HG02571 (cell line): ENCODE results near the gene GATAD2B.
A peak's percentile ranks its signal among the peaks of the same experiment; 100 is the strongest.
"Not testable (repeated sequence)": the region's sequence is repeated elsewhere in the genome, so short reads cannot be mapped to it uniquely, and the experiment has no call there.

Experiments
- ATAC-seq: cut with Tn5 transposase; IDR thresholded peaks from one replicate; pipeline ENCODE4 v1.9.1; 2021; ENCODE audit warnings: mild to moderate bottlenecking, moderate library complexity; ENCODE audit not compliant: unreplicated experiment

Gene GATAD2B

DNA sequence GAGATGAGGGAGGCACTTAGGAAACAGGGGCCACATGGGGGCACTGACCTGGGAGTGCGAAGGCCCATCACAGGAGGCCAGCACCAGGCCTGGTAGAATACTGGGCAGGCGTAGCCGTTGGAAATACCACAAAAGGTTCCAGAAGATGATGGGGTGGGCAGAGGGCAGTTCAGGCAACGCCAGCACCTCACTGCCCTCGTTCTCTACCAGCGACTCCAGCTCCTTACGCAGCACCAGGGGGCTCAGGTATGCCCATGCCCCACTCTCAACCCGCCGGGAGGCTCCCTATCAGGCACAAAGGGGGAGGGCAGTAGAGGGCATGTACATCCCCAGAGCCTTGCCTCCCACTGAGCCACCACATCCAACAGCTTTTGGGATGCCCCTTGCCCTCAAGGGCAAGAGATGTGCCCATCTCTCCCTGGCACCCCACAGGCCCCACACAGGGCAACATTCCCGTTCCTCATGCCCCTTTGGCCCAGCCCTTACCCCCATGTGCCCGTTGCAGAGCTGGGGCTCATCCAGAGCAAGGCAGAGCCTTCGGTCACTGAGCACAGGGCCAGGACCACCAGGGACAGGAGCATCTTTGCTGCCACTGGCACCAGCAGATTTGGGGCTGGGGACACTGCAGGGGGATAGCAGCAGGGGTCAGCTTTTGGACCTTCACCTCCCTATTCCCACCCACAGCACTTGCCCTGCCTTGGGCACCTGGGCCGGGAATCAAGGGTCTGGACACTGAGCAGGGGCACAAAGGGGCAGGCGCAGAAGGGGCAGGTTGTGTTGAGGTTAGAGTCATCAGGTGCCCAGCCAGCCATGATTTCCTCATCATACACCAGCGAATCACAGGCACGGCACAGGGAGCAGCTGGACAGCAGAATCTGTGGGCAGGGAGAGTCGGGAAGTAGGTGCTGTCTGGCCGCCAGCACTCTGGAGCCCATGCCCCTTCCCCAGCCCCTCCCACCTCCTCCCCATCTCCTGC is 9.7 kb upstream of the GATAD2B start:
- ATAC-seq = no peak

DNA sequence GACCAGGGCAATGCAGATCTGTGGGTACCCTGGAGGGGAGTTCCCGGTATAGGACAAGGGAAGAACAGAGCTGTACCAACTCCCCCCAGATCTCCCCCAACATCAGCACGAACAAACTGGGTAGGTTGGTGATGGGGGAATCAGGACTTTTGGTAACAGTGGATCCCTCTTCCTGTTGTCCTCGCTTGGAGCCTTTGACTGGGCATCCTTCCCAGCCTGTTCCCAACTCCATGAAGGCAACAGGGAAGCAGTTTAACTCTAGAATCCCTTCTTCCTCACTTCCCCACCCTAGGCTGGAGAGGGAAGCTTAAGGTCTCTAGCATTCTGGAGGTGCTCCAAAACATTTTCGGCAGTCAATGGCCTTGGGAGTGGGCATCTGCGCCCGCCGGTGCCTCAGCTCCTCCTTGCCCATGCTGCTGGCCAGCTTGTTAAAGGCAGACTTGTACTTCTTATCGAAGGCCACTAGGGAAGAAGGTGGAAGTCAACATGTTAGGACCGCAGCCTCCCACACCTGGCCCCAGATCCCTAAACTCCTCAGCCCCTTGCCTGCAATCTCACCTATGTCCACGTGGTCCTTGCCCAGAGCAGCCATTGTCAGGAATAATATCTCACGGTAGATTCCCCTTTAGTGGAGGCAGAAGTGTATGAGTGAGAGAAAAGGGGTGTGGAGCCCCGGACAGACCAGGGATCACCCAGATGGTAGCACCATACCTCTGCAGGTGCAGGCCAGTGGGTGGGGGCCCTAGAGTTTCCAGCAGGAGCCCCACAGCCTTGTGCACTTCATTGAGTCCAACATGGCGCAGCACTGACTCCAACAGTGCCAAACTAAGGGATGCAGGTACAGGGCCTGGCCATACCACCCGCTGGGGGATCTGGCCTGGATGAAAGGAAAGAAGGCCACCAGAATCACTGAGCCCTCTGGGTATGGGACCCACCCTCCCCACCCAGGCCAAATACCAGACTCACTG is 7.5 kb upstream of the GATAD2B start:
- ATAC-seq = no peak

DNA sequence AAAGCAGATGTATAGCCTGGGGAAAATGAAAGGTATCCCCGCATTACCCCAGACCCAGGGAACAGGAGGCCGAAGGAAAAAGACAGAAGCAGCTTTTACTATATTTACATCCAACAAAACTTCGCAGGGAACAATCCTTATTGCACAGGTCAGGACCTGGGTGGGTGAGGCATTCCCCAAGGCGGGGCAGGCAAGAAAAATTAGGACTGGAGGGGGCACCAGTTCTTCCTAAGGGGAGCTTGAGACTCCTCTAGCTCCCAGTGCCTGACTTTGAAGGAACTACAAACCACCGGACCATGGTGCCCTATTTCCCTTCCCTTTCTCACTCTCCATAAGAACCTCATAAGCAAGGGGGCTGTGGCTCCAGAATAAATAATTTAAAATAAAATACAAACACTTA is 6.7 kb upstream of the GATAD2B start:
- no peak for ATAC-seq

DNA sequence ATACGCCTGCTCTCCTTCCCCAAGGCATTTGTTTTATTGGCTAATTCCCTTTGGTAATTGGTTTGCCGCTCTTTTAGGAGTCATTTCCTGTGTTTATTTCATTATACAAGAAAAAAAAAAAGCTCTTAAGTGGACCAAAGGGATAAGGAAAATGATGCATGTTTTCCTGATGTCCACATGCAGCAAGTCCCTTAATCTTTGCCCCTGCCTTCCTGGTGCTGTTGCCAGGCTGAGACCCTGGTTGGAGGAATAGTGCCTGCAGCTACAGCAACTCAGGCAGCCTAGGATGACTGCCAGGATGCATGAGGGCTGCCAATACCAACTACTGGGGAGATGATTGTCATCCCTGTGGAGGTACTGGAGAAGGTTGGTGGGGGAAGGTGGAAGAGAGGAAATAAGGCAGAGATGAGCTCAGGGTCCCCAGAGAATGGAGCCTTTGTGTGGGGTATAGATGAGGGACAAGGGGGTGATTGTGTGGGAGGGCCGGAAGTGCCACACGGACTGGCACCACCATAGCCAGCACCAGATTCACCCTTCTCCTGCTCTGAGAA is 6.1 kb upstream of the GATAD2B start:
- ATAC-seq = no peak

DNA sequence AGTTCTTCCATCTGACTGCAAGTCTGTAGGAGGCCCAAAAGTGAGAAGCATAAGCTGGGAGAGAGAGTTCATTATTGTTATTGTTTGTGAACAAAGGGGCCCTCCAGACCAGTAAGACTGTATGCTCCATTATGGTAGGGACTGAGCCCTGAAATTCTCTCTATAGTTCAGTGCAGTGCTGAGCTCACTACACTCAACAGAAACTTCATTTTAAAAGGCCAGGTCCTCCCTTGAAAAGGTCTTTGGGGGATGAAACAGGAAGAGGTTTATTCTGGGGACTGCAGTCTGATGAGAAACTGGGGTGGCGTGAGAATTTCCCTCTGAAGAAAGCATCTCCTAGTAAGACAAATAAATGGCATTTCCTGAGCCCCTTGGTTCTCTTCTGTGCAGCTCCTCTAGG is 5.5 kb upstream of the GATAD2B start:
- no peak for ATAC-seq

DNA sequence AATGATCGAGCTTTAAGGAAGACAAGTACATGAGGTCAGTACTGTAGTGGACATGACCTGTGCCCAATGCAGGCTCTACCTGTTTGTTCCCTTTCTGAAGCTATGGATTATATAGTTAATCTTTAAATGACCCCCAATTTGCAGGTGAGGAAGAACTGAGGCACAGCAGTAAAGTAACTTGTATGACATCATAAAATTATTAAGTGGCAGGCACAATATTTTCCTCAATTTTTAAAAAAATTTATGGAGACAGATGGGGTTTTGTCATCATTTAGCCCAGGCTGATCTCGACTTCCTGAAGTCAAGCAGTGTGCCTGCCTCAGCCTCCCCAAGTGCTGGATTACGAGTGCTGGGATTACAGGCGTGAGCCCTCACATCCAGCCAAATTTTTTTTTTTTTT is 3.6 kb upstream of the GATAD2B start:
- ATAC-seq = no peak

DNA sequence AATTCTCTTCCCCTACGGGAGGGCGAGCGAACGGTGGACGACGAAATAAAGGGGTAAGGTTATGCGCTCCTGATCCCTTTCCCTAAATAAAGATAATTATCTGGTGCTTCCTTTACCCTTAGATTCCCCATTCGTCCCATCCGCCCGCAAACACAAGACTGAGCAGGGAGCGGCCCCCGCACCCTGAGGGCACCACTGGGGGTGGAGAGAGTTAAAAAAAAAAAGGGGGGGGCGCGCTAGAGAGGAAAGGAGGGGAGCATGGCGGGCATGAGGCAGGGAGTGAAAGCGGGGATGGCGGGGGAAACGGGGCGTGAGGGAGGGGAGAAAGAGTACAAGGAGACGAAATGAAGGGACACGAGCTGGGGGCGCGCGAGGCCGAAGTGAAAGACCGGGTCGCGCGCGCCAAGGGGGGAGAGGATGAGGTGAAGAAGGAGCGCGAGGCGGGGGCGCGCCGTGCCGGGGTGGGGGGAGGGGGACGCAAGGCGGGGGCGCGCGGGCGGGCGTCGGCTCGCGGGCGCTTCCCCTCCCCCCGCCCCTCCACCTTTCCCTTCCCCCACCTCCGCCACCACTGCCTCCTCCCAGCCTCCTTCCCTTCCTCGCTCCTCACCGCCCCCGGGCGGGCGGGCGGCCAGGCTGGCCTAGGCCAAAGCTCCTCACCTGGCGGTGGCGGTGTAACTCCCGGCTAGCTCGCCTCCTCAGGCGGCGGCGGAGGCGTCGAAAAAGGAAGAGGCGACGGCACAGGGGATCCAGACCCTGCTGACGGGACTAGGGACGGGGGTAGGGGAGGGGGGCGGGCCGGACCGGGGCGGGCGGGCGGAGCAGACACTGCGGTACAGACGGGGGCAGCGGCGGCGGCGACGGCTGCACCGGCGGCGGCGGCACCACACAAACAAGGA is 448 bp downstream of the GATAD2B start:
- ATAC-seq = peak; percentile 29

DNA sequence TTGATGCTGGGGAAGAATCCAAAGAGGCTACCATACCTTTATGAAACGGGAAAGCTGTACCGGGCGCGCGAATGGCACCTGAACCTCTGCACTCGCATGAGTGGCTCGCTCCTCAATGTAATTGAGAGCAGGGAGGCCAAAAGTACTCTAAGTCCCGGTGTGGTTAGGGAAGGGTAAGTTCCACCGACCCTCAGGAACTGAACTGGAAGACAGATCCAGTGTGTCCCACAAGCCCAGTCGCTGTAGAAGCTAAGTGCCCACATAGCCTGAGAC is 1.0 kb downstream of the GATAD2B start:
- ATAC-seq = no peak

DNA sequence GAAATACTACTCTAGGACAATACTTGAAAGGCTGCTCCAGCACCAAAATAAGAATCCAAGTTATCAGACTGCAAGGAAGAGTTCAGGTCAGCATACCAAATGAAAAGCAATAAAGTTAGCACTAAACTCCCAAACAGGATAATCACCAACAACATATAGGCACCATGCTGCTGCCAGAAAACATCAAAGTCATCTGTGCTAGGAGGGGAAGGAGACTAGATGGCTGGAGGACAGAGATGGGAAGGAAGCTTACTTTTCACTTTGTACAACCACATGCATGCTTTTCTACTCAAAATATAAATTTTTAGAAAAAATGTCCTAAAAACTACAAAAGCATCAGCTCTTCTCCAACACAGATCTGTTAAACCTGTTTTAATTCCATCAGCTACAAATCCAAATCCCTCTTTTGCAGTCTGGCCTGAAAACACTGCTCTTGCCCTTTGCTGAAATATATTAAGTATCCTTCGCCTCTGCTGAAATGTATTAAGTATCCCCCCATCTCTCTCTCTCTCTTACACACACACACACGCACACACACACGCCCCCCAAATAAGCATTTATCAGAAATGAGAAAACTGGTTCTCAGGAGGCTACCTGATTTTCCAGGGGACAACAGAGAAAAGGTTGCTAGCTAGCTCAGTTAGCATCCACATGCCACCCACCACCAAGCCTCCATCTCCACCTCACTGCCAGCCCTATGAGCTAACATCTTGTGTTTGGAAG is 1.5 kb downstream of the GATAD2B start:
- no peak for ATAC-seq

DNA sequence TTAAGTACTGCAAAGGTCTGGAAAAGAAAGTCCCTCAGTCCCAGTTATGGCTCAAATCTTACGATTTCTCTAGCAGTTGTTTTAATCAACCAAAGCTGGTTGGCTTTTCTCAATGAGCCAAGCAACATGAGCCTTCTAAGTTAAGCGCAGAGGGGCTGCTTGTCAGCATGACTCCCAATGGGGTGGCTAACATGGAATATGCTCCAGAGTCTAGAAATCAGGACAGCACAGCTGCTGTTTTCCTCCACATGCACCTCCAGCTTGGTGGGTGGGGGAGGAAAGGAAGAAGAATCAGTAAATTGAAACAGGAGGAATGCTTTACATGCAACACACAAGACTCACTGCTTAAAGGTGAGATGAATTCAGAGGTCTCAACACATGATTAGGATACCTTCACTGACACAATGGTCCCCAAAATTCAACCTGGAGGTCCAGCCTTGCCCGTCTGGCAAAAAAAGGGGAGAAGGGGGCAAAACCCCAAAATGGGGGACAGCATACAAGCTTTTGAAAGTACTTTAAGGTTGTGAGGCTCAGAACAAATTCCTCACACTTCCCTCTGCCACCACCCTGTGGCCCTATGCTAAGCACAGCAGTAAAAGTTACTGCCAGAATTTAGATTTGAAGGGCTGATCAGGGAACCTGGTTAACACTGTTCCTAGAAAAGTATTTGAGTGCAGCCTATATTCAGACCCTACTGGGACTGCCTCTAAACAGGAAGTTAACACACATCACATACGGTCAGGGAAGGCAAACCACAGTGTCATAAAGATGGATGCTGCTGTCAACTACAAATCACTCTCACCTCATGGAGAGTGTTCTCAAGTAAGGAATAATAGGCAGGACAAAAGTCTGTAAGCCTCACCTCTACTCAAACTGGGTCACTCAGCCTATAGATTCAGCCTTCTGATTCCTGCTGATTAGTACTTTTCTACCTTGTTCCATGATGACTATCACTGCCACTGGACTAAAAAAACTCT is 2.6 kb downstream of the GATAD2B start:
- no peak for ATAC-seq

DNA sequence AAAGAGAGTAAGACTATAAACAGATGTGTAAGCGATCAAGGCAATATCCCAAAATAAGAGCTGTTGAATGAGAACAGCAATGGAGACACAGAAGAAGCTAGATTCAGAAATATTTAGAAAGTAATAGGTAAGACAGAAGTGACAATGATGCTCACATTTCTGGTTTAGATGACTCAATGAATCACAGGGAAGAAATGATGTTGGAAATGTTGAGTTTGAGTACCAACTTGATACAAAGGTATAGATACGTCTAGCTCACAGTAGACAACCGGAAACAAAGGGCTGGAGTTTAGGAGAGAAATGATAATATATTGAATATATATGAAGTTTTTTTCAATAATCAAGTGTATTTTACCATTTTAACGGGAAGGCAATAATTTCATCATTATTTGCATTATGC is 6.5 kb downstream of the GATAD2B start:
- ATAC-seq = no peak

DNA sequence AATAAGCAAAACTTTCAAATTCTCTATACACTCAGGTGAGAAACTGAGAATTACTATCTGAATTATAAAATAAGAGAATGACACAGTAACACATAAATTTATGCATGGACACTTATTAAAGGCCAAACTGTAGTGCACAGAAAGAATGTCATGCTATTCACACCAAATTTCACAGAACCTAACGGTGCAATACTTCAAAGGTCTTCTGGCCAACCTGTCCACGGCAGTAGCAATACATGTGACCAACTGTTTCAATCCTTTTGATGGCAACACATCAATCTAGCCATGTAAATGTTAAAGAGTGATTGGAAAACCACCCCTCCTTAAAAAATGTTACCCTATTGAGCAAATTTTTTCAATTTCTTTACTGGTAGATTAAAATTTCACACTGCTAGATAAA is 10.4 kb downstream of the GATAD2B start:
- no peak for ATAC-seq

DNA sequence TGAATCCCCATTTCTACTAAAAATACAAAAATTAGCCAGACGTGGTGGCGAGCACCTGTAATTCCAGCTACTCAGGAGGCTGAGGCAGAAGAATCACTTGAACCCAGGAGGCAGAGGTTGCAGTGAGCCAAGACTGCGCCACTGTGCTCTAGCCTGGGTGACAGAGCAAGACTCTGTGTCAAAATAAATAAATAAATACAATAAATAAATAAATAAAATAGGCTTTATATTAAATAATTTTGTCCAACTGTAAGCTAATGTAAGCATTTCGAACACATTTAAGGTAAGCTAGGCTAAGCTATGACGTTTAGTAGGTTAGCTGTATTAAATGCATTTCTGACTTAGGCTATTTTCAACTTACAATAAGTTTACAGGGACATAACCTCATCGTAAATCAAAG is 12.2 kb downstream of the GATAD2B start:
- not testable (repeated sequence) for ATAC-seq

DNA sequence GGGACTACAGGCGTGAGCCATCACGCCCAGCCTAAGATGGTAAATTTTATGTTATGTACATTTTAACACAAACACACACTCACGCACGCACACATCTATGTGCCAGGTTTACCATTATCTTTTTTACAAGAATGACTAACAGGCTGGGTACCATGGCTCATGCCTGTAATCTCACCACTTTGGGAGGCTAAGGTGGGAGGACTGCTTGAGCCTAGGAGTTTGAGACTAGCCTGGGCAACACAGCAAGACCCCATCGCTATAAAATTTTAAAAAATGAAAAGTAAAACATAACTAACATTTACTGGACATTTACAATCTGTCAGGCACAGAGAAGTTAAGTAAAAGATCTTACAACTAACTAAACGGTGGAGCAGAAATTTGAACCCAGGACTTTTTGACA is 14.7 kb downstream of the GATAD2B start:
- no peak for ATAC-seq

DNA sequence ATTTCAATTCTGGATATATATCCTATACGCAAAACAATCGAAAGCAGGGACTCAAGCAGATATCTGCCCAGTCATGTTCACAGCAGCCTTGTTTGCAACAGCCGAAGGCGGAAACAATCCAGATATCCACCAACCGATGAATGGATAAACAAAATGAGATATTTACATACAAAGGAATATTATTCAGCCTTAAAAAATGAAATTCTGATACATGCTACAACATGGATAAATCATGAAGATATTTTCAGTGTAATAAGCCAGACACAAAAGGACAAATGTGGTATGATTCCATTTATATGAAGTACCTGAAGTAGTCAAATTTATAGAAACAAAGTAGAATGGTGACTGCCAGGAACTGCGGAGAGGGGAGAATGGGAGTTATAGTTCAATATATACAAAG is 15.6 kb downstream of the GATAD2B start:
- no peak for ATAC-seq

DNA sequence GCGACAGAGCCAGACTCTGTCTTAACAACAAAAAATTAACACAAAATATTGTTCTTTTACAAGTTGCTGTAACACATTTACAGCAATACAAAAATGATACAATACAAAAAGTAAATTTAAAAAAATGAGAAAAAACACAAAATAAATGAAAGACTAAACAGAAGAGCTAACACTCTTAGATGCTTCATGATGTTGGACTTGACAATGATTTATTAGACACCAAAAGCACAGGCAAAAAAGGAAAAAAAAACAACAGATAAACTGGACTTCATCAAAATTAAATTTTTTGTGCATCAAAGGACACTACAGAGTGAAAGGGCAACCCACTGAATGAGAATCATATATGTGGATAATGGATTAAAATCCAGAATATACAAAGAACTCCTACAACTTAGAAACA is 16.4 kb downstream of the GATAD2B start:
- no peak for ATAC-seq

DNA sequence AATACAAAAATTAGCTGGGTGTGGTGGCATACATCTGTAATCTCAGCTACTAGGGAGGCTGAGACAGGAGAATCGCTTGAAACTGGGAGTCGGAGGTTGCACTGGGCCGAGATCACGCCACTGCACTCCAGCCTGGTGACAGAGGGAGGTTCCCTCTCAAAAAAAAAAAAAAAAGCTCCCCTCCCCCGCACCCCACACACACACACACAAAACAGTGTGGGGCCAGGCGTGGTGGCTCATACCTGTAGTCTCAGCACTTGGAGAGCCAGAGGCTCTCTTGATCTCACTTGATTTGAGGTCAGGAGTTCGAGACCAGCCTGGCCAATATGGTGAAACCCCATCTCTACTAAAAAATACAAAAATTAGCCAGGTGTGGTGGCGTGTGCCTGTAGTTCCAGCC is 16.9 kb downstream of the GATAD2B start:
- not testable (repeated sequence) for ATAC-seq

DNA sequence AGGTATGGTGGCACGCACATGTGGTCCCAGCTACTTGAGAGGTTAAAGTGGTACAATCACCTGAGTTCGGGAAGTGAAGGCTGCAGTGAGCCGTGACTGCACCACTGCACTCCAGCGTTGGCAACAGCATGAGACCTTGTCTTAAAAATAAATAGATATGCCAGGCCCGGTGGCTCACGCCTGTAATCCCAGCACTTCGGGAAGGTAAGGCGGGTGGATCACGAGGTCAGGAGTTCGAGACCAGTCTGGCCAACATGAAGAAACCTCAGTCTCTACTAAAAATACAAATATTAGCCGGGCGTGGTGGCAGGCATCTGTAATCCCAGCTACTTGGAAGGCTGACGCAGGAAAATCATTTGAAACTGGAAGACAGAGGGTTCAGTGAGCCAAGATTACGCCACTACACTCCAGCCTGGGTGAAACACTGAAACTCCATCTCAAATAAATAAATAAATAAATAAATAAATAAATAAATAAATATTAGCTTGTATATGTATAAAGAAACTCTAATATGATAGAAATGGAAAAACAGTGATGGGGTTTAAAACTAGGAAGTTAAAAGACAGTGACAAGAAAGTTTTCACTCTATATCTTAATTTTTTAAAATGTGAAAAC is 18.8 kb downstream of the GATAD2B start:
- ATAC-seq = no peak
